ENCODE data around the gene BRAP.

The BRAP gene

GRCh38 chr12:111686574-111687105 lies 884 bp upstream of the BRAP start:
- TF ChIP-seq FOXP2 (optimal IDR thresholded peaks at IDR 0.05; ENCODE audit: borderline replicate concordance, extremely low read depth, extremely low read length, insufficient read depth) (no peak), REST (IDR thresholded peaks at IDR 0.05; ENCODE audit: insufficient read depth in 1 of 2, low read depth in 2 of 2, low read length in 2 of 2) (no peak), SIN3A (IDR thresholded peaks at IDR 0.05; ENCODE audit: borderline replicate concordance, insufficient read depth, low read length) (no peak), TAF1 (IDR thresholded peaks at IDR 0.05; ENCODE audit: borderline replicate concordance, insufficient read depth, low read length) (no peak), POLR2AphosphoS5 (IDR thresholded peaks at IDR 0.05; ENCODE audit: low read depth, low read length) (no peak)

GRCh38 chr12:111685322-111685810 lies 390 bp downstream of the BRAP start:
- TF ChIP-seq REST (IDR thresholded peaks at IDR 0.05; ENCODE audit: insufficient read depth in 1 of 2, low read depth in 2 of 2, low read length in 2 of 2) (no peak), SIN3A (IDR thresholded peaks at IDR 0.05; ENCODE audit: borderline replicate concordance, insufficient read depth, low read length) (no peak), POLR2AphosphoS5 (IDR thresholded peaks at IDR 0.05; ENCODE audit: low read depth, low read length) (no peak), FOXP2 (optimal IDR thresholded peaks at IDR 0.05; ENCODE audit: borderline replicate concordance, extremely low read depth, extremely low read length, insufficient read depth) (no peak)

- TF ChIP-seq REST (IDR thresholded peaks at IDR 0.05; ENCODE audit: insufficient read depth in 1 of 2, low read depth in 2 of 2, low read length in 2 of 2) = no peak
- no peak for TF ChIP-seq SIN3A (IDR thresholded peaks at IDR 0.05; ENCODE audit: borderline replicate concordance, insufficient read depth, low read length)
- no peak for TF ChIP-seq POLR2AphosphoS5 (IDR thresholded peaks at IDR 0.05; ENCODE audit: low read depth, low read length)
- TF ChIP-seq FOXP2 (optimal IDR thresholded peaks at IDR 0.05; ENCODE audit: borderline replicate concordance, extremely low read depth, extremely low read length, insufficient read depth) = no peak
- TF ChIP-seq TAF1 (IDR thresholded peaks at IDR 0.05; ENCODE audit: borderline replicate concordance, insufficient read depth, low read length) = no peak
Observed at GRCh38 chr12:111677186-111677585, 8.6 kb downstream of the BRAP start.

GRCh38 chr12:111673503-111673902 lies 12.3 kb downstream of the BRAP start:
- TF ChIP-seq SIN3A (IDR thresholded peaks at IDR 0.05; ENCODE audit: borderline replicate concordance, insufficient read depth, low read length) (no peak), POLR2AphosphoS5 (IDR thresholded peaks at IDR 0.05; ENCODE audit: low read depth, low read length) (no peak), REST (IDR thresholded peaks at IDR 0.05; ENCODE audit: insufficient read depth in 1 of 2, low read depth in 2 of 2, low read length in 2 of 2) (no peak)

GRCh38 chr12:111672822-111673381 lies 12.9 kb downstream of the BRAP start:
- TF ChIP-seq REST (IDR thresholded peaks at IDR 0.05; ENCODE audit: insufficient read depth in 1 of 2, low read depth in 2 of 2, low read length in 2 of 2) (no peak), SIN3A (IDR thresholded peaks at IDR 0.05; ENCODE audit: borderline replicate concordance, insufficient read depth, low read length) (no peak), POLR2AphosphoS5 (IDR thresholded peaks at IDR 0.05; ENCODE audit: low read depth, low read length) (no peak), FOXP2 (optimal IDR thresholded peaks at IDR 0.05; ENCODE audit: borderline replicate concordance, extremely low read depth, extremely low read length, insufficient read depth) (no peak), TAF1 (IDR thresholded peaks at IDR 0.05; ENCODE audit: borderline replicate concordance, insufficient read depth, low read length) (no peak)
